GM20000 (cell line): ENCODE results near the gene PRKAG2.
"Not testable (repeated sequence)": the region's sequence is repeated elsewhere in the genome, so short reads cannot be mapped to it uniquely, and the experiment has no call there.

Experiments used
- DNase-seq: peaks from one replicate; pipeline ENCODE4 v3.0.0; 2012; ENCODE audit warnings: low spot score
- TF ChIP-seq, protein P1 (sequence below): IDR thresholded peaks from 2 replicates; pipeline ENCODE4 v1.5.1; 2012; ENCODE audit warnings: mild to moderate bottlenecking, control low read depth; ENCODE audit errors: extremely low read depth, missing control alignments

PRKAG2 gene

DNA sequence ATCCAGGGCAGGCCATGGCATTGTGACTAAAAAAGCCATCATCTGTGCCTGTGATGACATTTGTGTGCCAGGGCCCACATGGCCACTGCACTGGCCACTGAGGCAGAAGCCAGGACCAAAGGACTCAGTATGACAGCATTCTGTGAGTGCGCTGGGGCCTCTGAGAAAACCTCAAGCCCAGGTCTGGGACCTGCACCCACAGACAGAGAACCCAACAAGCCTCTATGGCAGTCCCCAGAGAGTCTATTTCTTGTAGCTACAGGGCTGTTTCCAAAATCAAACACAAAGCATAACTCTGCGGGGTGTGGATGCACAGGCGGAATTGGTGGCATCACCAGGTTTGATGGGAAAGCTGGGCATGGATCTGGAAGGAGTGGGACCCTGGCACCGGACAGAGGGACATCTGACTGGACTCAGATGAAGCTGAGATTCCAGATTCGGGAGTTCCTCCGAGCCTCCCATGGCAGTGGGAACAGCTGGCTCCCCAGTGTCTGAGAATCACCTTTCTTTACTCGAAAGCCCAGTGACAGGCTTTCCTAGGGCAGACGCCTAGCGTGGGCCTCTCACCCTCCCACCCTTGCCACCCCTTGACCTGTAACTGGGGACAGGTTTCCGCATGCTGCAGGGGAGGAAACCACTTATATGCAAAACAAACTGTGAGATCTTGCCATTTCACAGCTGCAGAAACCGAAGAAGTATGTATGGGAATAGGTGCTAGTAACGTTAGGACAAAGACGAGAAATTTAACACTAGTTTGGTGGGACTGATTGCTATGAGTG, 286.7 kb downstream of the PRKAG2 start:
- TF ChIP-seq, protein P1, sequence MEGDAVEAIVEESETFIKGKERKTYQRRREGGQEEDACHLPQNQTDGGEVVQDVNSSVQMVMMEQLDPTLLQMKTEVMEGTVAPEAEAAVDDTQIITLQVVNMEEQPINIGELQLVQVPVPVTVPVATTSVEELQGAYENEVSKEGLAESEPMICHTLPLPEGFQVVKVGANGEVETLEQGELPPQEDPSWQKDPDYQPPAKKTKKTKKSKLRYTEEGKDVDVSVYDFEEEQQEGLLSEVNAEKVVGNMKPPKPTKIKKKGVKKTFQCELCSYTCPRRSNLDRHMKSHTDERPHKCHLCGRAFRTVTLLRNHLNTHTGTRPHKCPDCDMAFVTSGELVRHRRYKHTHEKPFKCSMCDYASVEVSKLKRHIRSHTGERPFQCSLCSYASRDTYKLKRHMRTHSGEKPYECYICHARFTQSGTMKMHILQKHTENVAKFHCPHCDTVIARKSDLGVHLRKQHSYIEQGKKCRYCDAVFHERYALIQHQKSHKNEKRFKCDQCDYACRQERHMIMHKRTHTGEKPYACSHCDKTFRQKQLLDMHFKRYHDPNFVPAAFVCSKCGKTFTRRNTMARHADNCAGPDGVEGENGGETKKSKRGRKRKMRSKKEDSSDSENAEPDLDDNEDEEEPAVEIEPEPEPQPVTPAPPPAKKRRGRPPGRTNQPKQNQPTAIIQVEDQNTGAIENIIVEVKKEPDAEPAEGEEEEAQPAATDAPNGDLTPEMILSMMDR, result no peak
- no peak for DNase-seq

DNA sequence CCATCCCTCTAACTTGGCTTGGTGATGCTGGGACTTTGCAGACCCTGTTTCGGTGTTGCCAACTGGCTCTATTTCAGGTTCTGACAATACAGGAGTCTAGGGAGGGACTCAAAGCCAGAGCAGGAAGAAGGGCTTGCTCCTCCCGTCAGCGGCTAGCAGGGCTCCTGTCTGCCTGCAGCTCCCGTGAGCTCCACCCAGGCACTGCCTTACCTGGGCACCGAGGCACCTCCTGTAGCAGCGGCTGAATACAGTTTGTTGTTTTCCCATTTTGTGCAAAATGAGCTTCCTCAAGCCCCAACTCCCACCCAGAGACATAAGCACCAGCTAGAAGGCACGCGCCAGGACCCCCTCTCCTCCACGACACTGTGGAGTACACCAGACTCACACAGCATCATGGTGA, 287.9 kb downstream of the PRKAG2 start:
- TF ChIP-seq, protein P1, result no peak
- no peak for DNase-seq

DNA sequence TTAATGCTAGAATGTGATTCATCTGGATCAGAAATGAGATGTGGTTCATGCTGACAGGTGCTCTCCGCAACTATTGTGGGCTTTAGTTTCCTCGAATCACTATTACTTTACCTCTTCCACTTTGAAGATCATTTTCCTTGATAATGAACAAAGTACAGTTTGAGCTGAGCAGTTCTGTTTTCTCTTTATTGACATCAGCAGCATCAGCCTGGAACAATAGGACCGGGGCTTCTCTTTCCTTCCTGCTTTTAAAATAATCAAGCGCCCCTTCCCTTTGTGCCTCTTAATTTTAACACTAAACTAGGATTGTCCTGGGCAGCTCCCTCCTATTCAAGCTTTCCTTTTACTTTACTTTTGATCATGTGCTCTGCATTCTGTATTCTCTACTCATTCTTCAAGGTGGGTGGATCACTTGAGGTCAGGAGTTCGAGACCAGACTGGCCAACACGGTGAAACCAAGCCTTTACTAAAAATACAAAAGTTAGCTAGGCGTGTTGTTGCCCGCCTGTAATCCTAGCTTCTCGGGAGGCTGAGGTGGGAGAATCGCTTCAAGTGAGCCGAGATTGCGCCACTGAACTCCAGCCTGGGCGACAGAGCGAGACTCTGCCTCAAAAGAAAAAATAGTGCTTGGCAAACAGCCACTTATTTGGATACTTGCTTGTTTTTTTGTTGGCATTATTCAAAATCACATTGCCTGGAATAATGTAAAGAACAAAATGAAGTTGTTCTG, 290.2 kb downstream of the PRKAG2 start:
- TF ChIP-seq, protein P1, result no peak

DNA sequence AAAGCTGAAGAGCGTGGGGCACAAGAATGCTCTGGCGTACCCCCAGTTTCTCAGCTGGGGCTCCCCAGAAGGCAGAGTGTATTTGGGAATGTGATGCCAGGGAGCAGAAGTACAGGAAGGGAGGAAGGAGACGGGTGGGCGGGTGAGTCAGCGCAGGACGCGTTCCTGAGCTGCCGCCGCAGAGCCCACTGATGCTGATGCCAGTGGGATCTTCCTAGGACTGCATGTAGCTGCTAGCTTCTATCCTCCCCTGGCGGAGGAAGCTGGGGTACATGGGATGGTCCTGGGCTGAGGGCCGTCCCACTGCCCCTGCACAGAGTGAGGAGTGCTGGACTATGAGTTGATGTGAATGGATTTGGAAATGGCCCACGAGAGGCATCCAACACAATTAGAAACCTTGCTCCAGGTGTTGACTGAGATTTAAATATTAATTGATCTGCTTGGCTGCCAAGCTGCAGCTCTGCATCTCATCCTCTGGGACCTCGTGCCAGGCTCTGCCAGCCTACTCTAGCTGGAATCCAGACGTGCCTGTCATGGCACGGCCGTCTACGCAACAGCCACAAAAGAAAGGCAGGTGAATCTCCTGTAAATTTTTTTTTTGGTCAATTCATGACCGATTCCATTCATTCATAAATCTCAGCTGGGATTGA, 291.0 kb downstream of the PRKAG2 start:
- DNase-seq, result no peak
- TF ChIP-seq, protein P1, result no peak

More for the DNA sequence above, 290.2 kb downstream of the PRKAG2 start:
- DNase-seq, result no peak

DNA sequence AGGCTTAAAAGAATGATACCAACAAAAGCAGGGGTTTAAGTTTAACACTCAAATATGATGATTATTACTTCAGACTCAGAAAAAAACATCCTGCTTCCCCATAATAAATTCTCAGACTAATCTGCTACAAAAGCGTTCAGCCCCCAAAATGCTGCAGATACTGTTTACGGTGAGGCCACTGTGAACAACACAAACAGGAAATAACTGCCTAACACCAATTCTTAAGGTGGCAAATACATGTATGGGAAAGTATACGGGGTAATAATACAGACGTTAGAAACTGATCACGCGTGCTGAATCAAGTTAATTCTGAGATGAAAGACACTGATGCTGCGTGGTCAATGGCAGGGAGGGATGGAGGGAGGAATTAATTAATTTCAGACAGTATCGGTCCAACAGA, 295.2 kb downstream of the PRKAG2 start:
- TF ChIP-seq, protein P1, result no peak
- no peak for DNase-seq

DNA sequence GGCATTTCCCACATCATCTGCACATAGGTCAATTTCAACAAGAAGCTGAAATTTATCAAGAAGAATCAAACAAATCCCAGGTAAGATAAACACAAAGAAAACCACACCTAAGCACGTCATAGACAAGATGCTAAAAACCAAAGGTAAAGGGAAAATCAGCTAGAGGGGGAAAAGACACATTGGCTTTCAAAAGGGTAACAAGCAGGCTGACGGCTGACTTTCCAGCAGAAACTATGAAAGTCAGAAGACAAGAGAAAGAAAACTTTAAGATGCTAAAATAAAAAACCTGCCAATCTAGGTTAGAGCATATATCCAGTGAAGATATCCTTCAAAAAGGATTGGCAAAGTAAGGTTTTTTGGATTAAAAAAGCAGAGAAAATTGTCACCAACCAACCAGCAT, 297.3 kb downstream of the PRKAG2 start:
- TF ChIP-seq, protein P1, result no peak
- DNase-seq, result no peak

DNA sequence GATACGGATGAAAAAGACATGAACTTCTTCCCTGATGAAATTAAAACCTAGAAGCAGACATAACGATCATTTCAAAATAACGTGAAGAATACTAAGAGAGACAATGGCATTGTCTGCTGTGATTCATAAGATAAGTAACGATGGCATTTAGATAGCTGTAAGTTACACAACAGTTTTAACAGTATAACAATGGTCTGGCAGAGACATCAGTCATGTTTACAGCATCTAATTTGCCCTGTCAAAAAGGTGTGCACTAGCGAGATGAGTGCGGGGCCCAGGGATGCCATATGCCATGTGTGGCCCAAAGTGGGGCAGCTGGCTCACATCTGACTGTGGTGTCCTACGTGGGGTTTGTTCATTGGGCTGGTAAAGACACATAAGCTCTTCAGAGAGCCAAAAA, 301.5 kb downstream of the PRKAG2 start:
- DNase-seq, result no peak
- TF ChIP-seq, protein P1, result no peak

DNA sequence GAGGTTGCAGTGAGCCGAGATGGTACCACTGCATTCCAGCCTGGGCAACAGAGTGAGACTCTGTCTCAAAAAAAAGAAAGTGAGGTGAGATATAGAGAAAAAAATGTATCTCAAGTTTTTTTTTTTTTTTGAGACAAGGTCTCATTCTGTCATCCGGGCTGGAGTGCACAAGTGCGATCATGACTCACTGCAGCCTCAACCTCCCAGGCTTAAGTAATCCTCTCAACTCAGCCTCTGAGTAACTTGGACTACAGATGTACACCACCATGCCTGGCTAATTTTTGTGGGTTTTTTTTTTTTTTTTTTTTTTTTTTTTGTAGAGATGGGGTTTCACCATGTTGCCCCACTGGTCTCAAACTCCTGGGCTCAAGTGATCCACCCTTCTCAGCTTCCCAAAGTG, 303.9 kb downstream of the PRKAG2 start:
- not testable (repeated sequence) for DNase-seq
